ENCODE measurements around the gene UCP2. TPM values are rescaled to one million over a fixed set of nuclear protein-coding genes. Genes with fewer than 3 reads are reported as not detected.

The UCP2 gene
- total RNA-seq, 2 donors from 2014 or later: 701 to 919 TPM

GRCh38 chr11:73965076-73965763 lies 17.4 kb downstream of the UCP2 start:
- H3K9me3 ChIP-seq (ENCODE audit: control insufficient read depth, low read length, poor library complexity, severe bottlenecking): no peaks in the 10 kb centered on the region
- Mint-ChIP-seq H3K36me3 (ENCODE audit: low read depth) (no peaks in the 10 kb centered on the region), H3K27ac (peak overlapping the region; percentile 56), H3K4me3 (peak overlapping the region; percentile 50), H3K4me1 (peaks cover 32% of the 10 kb centered on the region), H3K27me3 (no peaks in the 10 kb centered on the region)
- no peak for DNase-seq
- ATAC-seq: no peak

GRCh38 chr11:73963861-73964260 lies 18.8 kb downstream of the UCP2 start:
- DNase-seq (no peak), ATAC-seq (no peak)
- H3K4me3 Mint-ChIP-seq: peak overlapping the region; percentile 81
- H3K4me1 Mint-ChIP-seq: peaks cover 19% of the 10 kb centered on the region
- no peaks in the 10 kb centered on the region for H3K36me3 Mint-ChIP-seq (ENCODE audit: low read depth)
- H3K27ac Mint-ChIP-seq: peak overlapping the region; percentile 56
- H3K27me3 Mint-ChIP-seq: no peaks in the 10 kb centered on the region
- H3K9me3 ChIP-seq (ENCODE audit: control insufficient read depth, low read length, poor library complexity, severe bottlenecking): no peaks in the 10 kb centered on the region

- no peak for ATAC-seq
- peaks cover 15% of the 10 kb centered on the region for H3K4me1 Mint-ChIP-seq
- no peaks in the 10 kb centered on the region for H3K9me3 ChIP-seq (ENCODE audit: control insufficient read depth, low read length, poor library complexity, severe bottlenecking)
- no peak for DNase-seq
- no peaks in the 10 kb centered on the region for H3K36me3 Mint-ChIP-seq (ENCODE audit: low read depth)
- H3K27ac Mint-ChIP-seq: no peak overlapping the region
- H3K4me3 Mint-ChIP-seq: no peak overlapping the region
- peaks cover 14% of the 10 kb centered on the region for H3K27me3 Mint-ChIP-seq
These were observed 20.4 kb downstream of the UCP2 start for GRCh38 chr11:73962101-73962705.

- Mint-ChIP-seq H3K36me3 (ENCODE audit: low read depth) (no peaks in the 10 kb centered on the region), H3K27me3 (peaks cover 23% of the 10 kb centered on the region)
These were observed 21.3 kb downstream of the UCP2 start for GRCh38 chr11:73961321-73961720.

GRCh38 chr11:73958521-73959141 lies 24.0 kb downstream of the UCP2 start:
- ATAC-seq: no peak
- no peaks in the 10 kb centered on the region for H3K9me3 ChIP-seq (ENCODE audit: control insufficient read depth, low read length, poor library complexity, severe bottlenecking)
- H3K27ac Mint-ChIP-seq: peak overlapping the region; percentile 29
- H3K36me3 Mint-ChIP-seq (ENCODE audit: low read depth): peaks cover 2% of the 10 kb centered on the region
- peaks cover 29% of the 10 kb centered on the region for H3K27me3 Mint-ChIP-seq
- H3K4me3 Mint-ChIP-seq: no peak overlapping the region
- DNase-seq: no peak
- H3K4me1 Mint-ChIP-seq: peaks cover 9% of the 10 kb centered on the region

More at GRCh38 chr11:73961321-73961720, 21.3 kb downstream of the UCP2 start:
- no peaks in the 10 kb centered on the region for H3K9me3 ChIP-seq (ENCODE audit: control insufficient read depth, low read length, poor library complexity, severe bottlenecking)
- Mint-ChIP-seq H3K4me1 (peaks cover 17% of the 10 kb centered on the region), H3K27ac (no peak overlapping the region), H3K4me3 (no peak overlapping the region)
- no peak for DNase-seq
- no peak for ATAC-seq

GRCh38 chr11:73957654-73958361 lies 24.8 kb downstream of the UCP2 start:
- peaks cover 2% of the 10 kb centered on the region for H3K36me3 Mint-ChIP-seq (ENCODE audit: low read depth)
- no peaks in the 10 kb centered on the region for H3K9me3 ChIP-seq (ENCODE audit: control insufficient read depth, low read length, poor library complexity, severe bottlenecking)
- H3K27ac Mint-ChIP-seq: no peak overlapping the region
- no peak for DNase-seq
- H3K4me1 Mint-ChIP-seq: peaks cover 9% of the 10 kb centered on the region
- peak overlapping the region; percentile 60 for H3K4me3 Mint-ChIP-seq
- peaks cover 29% of the 10 kb centered on the region for H3K27me3 Mint-ChIP-seq
- peak; percentile 30 for ATAC-seq

- peak; percentile 16 for ATAC-seq
- H3K4me3 Mint-ChIP-seq: peak overlapping the region; percentile 60
These were observed 25.6 kb downstream of the UCP2 start for GRCh38 chr11:73956876-73957653.

GRCh38 chr11:73951797-73952196 lies 30.8 kb downstream of the UCP2 start:
- DNase-seq: no peak
- no peak overlapping the region for H3K4me3 Mint-ChIP-seq
- H3K9me3 ChIP-seq (ENCODE audit: control insufficient read depth, low read length, poor library complexity, severe bottlenecking): no peaks in the 10 kb centered on the region
- H3K36me3 Mint-ChIP-seq (ENCODE audit: low read depth): peaks cover 7% of the 10 kb centered on the region
- H3K27me3 Mint-ChIP-seq: peaks cover 21% of the 10 kb centered on the region
- H3K27ac Mint-ChIP-seq: no peak overlapping the region
- H3K4me1 Mint-ChIP-seq: peaks cover 3% of the 10 kb centered on the region
- ATAC-seq: no peak

More at GRCh38 chr11:73956876-73957653, 25.6 kb downstream of the UCP2 start:
- DNase-seq: no peak
- no peaks in the 10 kb centered on the region for H3K9me3 ChIP-seq (ENCODE audit: control insufficient read depth, low read length, poor library complexity, severe bottlenecking)
- H3K27ac Mint-ChIP-seq: no peak overlapping the region
- H3K27me3 Mint-ChIP-seq: peaks cover 29% of the 10 kb centered on the region
- peaks cover 2% of the 10 kb centered on the region for H3K36me3 Mint-ChIP-seq (ENCODE audit: low read depth)
- peaks cover 8% of the 10 kb centered on the region for H3K4me1 Mint-ChIP-seq

- H3K27me3 Mint-ChIP-seq: peaks cover 14% of the 10 kb centered on the region
- H3K27ac Mint-ChIP-seq: no peak within 1 kb of the TSS
- no peaks in the 10 kb centered on the region for H3K9me3 ChIP-seq (ENCODE audit: control insufficient read depth, low read length, poor library complexity, severe bottlenecking)
- H3K4me3 Mint-ChIP-seq: no peak within 1 kb of the TSS
- DNase-seq (no peak), ATAC-seq (peak; percentile 61)
- H3K36me3 Mint-ChIP-seq (ENCODE audit: low read depth): peaks cover 5% of the 10 kb centered on the region
- H3K4me1 Mint-ChIP-seq: peaks cover 2% of the 10 kb centered on the region
These were observed 31.6 kb downstream of the UCP2 start, which contains the start of gene DNAJB13 for GRCh38 chr11:73950869-73951710. Gene DNAJB13 (plus strand): TSS chr11:73951026. CDS start chr11:73951070, 44 bp downstream.

- DNase-seq: no peak
- H3K4me3 Mint-ChIP-seq: no peak overlapping the region
- H3K27ac Mint-ChIP-seq: no peak overlapping the region
- peaks cover 10% of the 10 kb centered on the region for H3K27me3 Mint-ChIP-seq
- H3K36me3 Mint-ChIP-seq (ENCODE audit: low read depth): peaks cover 5% of the 10 kb centered on the region
- H3K4me1 Mint-ChIP-seq: peaks cover 2% of the 10 kb centered on the region
- H3K9me3 ChIP-seq (ENCODE audit: control insufficient read depth, low read length, poor library complexity, severe bottlenecking): no peaks in the 10 kb centered on the region
- no peak for ATAC-seq
These were observed 32.7 kb downstream of the UCP2 start for GRCh38 chr11:73949912-73950311.

- H3K27me3 Mint-ChIP-seq: peaks cover 10% of the 10 kb centered on the region
- no peaks in the 10 kb centered on the region for H3K9me3 ChIP-seq (ENCODE audit: control insufficient read depth, low read length, poor library complexity, severe bottlenecking)
- H3K27ac Mint-ChIP-seq: no peak overlapping the region
- H3K4me1 Mint-ChIP-seq: peaks cover 2% of the 10 kb centered on the region
- no peak for DNase-seq
- no peak overlapping the region for H3K4me3 Mint-ChIP-seq
- no peak for ATAC-seq
- peaks cover 5% of the 10 kb centered on the region for H3K36me3 Mint-ChIP-seq (ENCODE audit: low read depth)
These were observed 33.4 kb downstream of the UCP2 start for GRCh38 chr11:73949246-73949645.

Measured in T-helper 17 cell (primary cell).